HG03196 (cell line): ENCODE measurements around the gene NUP107.
"Not testable (repeated sequence)": the region's sequence is repeated elsewhere in the genome, so short reads cannot be mapped to it uniquely, and the experiment has no call there.

Experiments
- ATAC-seq: cut with Tn5 transposase; IDR thresholded peaks from one replicate; pipeline ENCODE4 v1.9.1; 2021; ENCODE audit not compliant: unreplicated experiment

NUP107 gene

DNA sequence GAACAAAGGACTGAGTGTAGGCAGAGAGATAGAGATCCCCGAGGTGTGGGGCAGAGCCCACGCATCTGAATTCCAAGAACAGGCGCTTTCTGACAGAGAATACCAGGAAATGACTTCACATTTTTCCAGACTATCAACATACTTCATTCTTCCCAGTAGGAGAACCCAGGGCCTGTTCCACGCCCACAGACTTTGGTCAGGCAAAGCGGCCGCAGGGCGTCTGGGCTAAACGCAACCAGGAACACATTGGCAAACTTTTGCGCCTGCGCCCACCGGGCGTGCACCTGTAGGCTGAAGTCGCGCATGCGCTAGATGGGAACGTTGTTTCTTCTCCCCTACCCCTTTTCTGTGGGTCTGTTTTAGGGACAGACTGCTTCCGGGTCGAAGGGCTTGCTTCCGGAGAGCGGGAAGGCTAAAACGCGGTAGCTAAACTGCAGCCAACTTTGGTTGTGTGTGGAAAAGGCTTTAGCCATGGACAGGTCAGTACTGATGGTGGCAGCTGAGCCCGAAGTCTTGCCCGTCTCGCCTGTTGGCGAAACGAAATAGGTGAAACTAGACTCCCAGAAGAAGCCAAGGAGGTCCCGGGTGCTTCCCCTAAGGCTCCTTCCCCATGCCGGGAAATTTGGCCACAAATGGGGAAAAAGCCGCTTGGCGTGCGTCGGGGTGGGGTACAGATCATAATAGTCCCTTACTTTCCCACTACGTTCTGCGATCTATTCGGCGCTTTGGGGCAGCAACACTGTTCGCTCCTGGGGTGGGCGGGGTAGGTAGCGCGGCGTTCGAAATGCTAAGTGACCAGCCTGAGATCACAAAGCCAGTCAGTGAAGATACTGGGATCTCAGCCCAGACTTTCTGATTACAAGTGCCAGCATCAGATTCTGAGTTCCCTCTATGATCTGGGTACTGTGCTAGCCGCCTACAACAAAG lies at the start of gene NUP107:
Gene NUP107, plus strand, starts transcription at position 384 of the 927 bp plus-strand sequence. Its CDS starts 88 bp downstream, at position 472.
- peak; percentile 96 for ATAC-seq

DNA sequence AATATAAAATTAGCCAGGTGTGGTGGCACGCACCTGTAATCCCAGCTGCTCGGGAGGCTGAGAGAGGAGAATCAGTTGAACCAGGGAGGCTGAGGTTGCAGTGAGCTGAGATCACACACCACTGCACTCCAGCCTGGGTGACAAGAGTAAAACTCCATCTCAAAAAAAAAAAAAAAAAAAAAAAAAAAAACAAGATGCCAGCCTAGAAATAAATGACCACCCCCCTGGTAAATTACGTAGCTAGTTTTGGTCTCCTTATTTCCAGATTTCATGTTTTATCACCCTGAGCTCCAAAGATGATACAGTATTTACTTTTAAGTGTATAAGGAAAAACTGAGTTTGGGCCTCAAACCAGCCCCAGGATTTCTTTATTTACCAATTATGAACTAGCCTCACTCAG lies 49.3 kb upstream of the NUP107 start:
- not testable (repeated sequence) for ATAC-seq

- ATAC-seq, result no peak
Measured at GRCh38 chr12:68638171-68638570, 48.6 kb upstream of the NUP107 start.

- no peak for ATAC-seq
Measured at GRCh38 chr12:68638721-68639395, 47.9 kb upstream of the NUP107 start.

DNA sequence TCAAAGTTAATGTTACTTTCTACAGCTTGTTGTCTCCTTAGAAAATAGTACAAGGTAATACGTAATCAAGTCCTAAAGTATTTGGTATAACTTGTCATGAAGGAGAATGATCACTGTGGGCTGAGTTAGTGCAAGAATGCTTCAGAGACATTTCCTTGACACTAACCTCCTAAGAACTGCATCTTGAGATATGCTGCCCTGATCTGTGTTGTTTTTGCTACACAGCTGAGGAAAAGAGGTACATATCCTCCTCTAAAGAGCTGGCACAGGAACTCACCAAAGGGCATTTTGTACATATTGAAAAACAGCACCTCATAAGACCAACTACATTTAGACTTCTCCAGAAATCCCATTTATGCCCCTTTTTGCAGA lies 47.4 kb upstream of the NUP107 start:
- ATAC-seq, result no peak

- ATAC-seq, result peak; percentile 84
Measured at GRCh38 chr12:68641138-68641537, 45.6 kb upstream of the NUP107 start.

- no peak for ATAC-seq
Measured at GRCh38 chr12:68646484-68646883, 40.3 kb upstream of the NUP107 start.

DNA sequence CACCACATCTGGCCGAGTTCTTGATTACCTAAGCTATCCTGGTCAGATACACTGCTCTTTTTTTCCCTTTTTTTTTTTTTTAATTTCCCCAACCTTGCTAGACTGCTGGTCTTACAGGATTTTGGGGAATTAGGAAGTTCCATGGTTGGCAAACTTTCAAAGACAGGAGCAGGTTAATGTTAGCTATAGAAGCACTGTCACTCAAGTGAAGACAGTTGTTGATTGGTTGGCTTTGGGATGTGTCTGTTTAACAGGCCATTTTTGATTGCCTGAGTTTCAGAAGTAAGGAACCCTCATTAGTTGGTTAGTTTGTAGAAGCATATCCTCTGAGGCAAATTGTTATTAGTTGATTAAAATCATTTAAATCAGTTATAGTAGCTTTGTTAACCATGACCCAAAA lies 39.3 kb upstream of the NUP107 start:
- ATAC-seq, result no peak

DNA sequence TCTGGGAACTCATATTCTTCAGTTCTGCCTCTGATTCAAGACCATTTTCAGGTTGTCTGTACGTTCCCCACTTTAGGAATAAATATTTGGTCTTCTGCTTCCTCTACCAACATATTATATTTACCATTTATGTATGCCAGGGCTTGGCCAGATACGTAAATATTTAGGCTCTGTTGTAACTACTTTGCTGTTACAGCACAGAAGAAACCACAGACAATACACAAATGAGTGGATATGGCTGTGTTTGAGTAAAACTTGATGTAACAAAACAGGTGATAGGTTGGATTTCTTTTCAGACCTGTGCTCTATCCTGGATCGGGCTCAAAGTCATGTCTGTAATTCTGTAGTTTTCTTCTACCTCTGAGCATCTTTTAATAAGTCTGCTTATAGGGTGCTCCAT lies 38.6 kb upstream of the NUP107 start:
- no peak for ATAC-seq

GRCh38 chr12:68665016-68665569 lies 21.7 kb upstream of the NUP107 start:
- ATAC-seq, result no peak

- no peak for ATAC-seq
Measured at GRCh38 chr12:68667291-68667690, 19.5 kb upstream of the NUP107 start.

DNA sequence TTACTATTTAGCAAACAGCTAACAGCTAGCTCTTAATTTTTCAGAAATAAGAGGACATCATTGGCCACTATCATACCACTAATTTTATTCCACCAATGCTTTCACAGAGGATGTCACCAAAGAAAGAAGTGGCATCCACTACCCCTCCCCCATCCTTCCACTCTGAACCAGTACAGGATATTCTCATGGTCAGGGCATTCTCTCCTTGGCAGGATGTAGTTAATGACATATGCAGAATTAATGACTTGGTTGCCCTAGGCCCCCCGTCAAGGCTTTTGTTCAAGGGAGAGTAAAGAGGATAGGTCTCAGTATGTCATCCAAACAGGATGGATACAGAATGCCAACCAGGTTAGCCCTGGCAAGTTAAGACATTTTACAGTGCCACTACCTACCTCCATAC lies 18.9 kb upstream of the NUP107 start:
- no peak for ATAC-seq

DNA sequence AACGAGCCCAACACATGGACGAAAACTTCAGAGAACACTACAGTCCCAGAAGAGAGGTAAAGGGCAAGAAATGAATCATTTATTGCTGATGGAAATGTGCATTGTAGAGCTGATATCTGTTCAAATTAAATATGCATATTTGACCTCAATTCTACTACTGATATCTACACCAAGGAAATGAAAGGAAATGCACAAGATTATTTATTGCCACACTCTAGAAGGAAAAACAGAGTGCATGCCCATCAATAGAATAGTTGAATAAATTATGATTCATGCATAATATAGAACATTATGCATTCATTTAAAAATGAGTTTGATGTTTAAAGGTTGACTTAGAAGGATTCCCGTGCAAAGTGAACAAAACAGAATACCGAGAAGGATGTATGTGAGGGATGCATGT lies 15.6 kb upstream of the NUP107 start:
- no peak for ATAC-seq

GRCh38 chr12:68673788-68674187 lies 13.0 kb upstream of the NUP107 start:
- no peak for ATAC-seq

- no peak for ATAC-seq
Measured at GRCh38 chr12:68674376-68674775, 12.4 kb upstream of the NUP107 start.

DNA sequence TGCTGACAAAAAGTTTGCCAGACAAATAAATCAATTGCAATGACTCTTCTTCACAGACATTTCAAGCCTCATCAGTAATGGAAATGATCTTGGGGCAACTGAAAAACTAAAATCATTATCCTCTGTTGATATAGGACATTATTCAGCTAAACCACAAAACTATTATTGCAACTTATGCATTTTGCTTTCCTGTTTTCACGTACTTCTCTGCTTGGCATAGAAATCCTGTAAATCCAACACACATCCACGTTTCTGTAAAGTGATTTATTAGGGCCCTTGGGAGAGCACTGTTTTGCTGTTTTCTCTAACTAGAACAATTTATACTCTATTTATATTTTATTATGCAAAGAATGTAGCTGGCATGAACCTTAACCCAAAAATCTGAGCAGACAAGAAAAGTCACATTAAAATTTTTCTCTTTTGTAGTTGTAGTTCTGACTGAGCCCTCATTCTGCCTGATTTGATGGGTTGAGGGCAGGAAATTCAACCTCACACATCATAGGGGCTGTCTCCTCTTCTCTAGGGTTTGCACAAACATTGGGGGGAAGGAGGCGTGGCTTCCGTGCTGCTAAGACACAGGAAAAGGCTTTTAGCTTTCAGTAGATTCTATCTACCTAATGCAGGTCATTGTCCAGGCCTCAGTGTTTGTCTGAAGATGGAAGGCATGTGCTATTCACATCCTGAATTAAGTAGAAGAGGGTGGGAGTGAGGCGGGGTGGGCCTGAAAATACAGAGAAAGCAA lies 11.5 kb upstream of the NUP107 start:
- no peak for ATAC-seq

GRCh38 chr12:68676854-68677253 lies 9.9 kb upstream of the NUP107 start:
- ATAC-seq, result not testable (repeated sequence)

GRCh38 chr12:68686262-68686594 lies 550 bp upstream of the NUP107 start:
- ATAC-seq, result no peak

GRCh38 chr12:68695454-68695853 lies 8.7 kb downstream of the NUP107 start:
- no peak for ATAC-seq

DNA sequence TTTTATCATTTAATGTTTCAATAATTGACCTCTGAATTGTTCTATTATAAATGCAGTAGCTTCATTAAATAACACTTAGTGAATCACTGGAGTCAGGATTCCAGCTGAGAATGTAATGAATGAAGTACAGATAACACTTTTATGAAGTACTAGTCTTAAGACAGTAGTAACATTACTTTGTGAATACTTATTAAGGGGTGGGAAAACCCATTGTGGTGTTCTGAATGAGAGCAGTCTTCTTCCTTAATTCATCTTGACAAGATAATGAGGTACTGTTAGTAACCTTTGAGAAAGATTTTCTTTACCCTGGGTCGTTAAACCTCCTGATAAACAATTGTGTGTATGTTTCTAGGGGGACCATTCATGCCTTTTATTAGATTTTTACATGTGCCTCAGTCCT lies 12.7 kb downstream of the NUP107 start:
- ATAC-seq, result no peak

DNA sequence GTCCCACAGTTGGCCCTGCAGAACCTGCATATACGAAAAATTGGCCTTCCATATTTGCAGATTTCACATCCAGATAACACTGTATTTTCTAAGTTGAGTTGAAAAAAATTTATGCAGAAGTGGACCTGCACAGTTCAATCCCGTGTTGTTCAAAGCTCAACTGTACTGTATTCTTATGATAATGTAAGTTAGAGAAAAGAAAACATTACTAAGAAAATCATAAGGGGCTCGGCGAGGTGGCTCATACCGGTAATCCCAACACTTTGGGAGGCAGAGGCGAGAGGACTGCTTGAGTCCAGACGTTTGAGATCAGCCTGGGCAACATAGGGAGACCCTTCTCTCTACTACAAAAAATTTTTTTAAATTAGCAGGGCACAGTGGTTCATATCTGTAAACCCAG lies 41.0 kb downstream of the NUP107 start:
- no peak for ATAC-seq
